GM21723 (cell line): ENCODE results near the gene NPAS3.

Source experiments
- ATAC-seq: cut with Tn5 transposase; IDR thresholded peaks from one replicate; pipeline ENCODE4 v1.9.1; 2021; ENCODE audit warnings: mild to moderate bottlenecking, moderate library complexity; ENCODE audit not compliant: unreplicated experiment

NPAS3 gene

GRCh38 chr14:33504246-33505099 lies 565.8 kb downstream of the NPAS3 start:
- ATAC-seq = no peak

DNA sequence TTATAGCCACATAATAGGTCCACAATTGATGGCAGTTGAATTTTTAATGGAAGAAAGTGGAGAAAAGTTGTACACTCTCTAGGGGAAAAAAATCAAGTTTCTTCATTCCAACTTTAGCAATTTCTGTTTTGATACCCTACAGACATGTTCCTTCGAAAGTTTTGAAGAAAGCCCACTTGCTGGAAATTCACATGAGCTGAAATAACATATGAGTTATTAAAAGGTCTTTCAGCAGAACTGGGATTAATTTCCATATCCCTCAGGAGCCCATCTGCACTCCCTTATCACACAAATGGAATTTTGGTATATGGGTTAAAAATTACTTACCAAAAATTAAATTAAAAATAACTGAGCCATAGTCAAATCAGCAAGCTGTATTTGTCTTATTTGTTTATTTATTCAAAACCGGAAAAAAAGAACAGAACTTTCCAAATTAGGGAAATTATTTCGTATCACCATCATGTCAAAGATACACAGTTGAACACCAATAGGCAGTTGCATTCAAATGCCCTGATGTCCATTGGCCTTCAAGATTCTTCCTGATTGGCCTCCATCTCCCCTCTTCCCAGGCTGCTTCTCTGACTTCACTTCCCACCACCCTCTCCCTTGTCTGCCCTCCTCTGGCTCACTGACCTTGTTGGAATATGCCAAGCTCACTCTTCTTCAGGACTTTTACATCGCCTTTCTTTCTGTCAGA lies 566.7 kb downstream of the NPAS3 start:
- ATAC-seq = no peak

DNA sequence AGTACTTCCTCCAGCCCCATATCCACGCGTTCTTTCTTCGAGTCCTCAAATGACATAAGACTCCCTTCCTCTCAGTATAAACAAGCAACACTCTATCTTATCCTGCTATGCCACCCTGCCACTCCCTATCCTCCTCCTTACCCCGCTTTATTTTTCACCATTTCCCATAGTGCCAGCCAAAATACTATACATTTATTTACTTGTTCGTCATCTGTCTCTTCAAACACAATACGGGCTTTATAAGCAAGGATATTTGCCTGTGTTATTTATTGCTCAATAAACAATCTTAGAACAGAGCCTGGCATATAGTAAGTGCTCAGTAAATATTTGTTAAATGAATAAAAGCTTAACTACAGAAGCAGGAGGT lies 567.3 kb downstream of the NPAS3 start:
- no peak for ATAC-seq

- ATAC-seq = no peak
Measured at GRCh38 chr14:33508126-33509062, 569.7 kb downstream of the NPAS3 start.

- ATAC-seq = no peak
Measured at GRCh38 chr14:33509454-33509853, 570.8 kb downstream of the NPAS3 start.

DNA sequence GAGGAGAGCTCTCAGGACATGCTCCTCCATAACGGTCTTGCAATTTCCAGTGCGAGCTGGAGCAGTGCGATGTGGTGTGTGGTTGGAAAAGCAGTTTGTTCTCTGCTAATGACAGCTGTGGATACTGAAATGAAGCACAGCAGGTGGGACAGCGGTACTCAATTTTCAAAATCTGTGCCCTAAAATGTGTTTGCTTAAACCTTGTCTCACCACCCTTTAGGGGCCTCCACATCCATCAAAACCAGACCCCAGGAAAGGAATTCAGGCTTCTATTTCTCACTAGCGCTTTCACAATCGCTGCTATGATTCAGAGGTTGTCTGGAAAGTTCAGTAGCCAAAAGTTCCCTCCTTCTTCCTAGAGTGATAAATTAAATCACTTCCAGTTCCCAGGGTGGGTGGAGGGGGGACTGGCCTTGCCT lies 571.4 kb downstream of the NPAS3 start:
- no peak for ATAC-seq

GRCh38 chr14:33510991-33511390 lies 572.3 kb downstream of the NPAS3 start:
- no peak for ATAC-seq

GRCh38 chr14:33511851-33512640 lies 573.4 kb downstream of the NPAS3 start:
- no peak for ATAC-seq

DNA sequence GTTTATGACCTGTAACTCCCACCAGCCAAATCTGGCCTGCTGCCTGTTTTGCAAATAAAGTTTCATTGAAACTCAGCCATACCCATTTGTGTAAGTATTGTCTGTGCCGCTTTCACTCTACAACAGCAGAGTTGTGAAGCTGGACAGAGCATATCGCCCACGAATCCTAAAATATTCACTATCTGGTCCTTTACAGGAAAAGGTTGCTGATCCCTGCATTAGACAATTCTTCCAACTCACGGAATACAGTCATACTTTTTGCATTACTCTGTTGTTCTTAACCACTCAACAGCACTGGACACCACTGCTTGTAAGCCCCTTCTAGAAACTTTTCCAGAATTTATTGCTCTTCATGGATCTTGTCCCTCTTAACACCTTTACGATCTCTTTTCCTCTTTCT lies 576.8 kb downstream of the NPAS3 start:
- no peak for ATAC-seq

- no peak for ATAC-seq
Measured at GRCh38 chr14:33515899-33516298, 577.2 kb downstream of the NPAS3 start.

DNA sequence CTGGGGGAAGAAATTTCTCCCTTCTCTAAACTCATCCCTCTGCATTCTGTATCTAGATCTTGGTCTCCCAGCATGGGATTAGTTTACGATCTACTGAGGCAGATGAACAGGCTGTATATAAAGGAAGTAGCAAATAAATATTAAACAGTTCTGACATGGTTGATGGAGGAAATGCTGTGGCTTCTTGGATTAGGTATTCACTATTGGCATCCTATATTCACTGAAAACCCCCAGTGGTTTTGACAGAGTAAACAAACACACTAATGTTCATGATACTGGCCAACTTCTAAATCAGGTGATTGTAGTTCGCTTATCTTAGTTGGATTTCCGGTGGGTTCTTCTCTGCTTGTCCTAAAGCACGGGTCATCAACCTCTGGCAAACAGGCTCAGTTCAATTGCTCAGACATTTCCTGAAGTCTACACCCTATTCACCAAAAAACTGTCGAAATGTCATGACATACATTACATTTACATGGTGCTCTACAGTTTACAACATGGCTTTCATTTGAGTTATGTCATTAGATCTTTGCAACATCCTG lies 578.3 kb downstream of the NPAS3 start:
- no peak for ATAC-seq

- no peak for ATAC-seq
Measured at GRCh38 chr14:33521192-33521591, 582.5 kb downstream of the NPAS3 start.

GRCh38 chr14:33524244-33524643 lies 585.6 kb downstream of the NPAS3 start:
- ATAC-seq = no peak

- no peak for ATAC-seq
Measured at GRCh38 chr14:33525626-33526025, 586.9 kb downstream of the NPAS3 start.

DNA sequence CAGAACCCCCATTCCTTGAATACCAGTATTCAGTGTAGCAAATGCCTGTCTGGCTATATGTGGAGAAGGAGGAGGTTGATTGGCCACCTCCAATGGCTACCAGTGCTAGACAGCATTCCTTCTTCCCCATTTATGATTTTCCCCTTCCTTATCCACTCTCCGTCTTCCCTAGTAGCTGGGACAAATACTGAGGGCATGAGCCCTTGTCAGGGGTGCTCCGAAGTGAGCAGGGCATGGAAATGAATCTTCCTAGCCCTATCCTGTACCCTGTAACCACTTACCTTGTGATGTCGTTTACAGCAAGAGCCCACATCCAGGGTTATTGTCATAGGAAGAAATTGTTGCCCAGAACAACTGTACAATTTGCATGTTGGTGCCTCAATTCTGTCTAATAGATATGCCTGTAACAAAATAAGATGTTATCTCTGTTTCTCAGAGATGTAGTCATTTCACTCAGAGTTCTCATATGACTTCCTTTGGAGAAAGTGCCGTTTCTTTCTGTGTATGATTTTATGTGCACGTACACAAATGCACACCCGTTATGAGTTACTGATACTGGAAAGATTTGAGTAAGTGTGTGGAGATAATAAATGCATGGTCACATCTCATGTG lies 588.5 kb downstream of the NPAS3 start:
- no peak for ATAC-seq

DNA sequence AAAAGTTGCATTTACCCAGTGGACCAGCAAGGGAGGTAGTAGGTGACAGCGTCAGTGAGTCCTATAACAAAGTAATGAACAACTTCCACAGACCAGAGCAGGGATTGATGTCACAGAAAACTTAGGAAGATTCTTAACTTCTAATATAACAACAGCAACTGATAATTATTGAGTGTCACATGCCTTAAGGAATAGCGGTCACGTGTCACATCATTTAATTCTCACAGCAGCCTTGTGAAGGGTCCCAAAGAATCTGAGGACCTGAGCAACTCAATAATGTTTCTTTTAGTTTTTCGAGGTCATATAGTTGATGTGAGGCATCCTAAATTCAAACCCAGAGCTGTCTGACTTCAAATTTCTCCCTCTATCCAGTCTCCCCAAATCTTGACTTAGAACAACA lies 590.0 kb downstream of the NPAS3 start:
- ATAC-seq = no peak

DNA sequence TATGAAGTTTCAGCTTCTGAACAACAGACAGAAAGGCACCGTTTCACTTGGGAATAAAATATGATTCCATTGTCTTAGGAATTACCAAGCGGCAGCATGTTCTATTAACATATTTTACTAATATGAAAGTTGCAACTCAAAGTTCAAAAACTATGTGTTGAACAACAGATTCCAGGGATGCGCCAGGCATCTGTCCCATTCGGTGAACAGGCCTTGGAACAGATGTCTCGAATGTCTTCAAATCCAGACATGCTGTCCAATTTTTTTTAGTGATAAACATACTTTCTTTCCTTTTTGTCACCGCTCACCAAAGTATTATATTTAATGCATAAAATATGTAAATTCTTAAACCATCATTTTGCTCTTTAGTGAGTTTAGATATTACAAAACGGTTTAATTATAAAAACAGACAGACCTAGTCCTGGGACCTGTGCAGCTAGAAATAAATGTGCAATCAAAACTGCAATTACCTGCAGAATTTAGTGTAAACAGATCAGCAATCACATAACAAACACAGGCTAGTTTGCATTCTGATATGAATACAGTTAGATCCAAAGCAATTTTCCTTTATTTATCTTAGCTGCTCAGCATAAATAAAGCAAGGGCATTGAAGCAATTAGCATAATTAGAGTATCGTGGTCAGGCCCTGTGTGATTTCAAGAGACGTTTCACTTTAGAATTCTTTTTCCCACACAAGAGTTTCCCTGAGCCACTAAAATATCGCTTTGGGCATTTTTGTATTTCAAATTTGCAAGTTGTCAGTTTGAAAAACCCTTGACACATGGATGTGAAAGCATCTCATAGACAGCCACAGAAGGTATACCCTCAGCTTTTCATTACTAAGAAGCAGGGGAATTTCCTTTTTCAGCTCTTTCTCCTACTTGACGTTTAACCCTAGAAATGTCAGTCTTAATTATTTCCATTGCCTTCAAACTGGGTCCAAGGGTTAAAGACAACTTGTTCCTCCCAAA lies 591.4 kb downstream of the NPAS3 start:
- ATAC-seq = no peak

- no peak for ATAC-seq
Measured at GRCh38 chr14:33532553-33532952, 593.9 kb downstream of the NPAS3 start.

DNA sequence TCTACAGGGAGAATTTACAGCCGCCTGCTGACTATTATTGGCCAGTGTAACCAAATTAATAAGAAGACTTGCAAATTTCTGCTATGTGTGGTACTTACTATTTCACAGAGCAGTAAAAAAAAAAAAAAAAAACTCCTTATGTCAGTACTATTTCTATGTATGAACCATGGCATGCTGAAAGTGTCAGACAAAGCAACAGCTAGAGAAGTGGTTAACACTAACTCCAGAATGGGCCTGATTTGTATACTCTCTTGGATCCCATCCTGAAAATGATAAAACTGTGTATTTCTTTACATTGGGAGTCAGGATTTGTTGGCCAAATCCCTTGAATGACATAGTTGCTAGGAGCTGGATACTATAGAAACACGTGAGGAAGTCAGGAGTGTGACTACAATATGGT lies 595.4 kb downstream of the NPAS3 start:
- no peak for ATAC-seq
